Activated naive CD8-positive, alpha-beta T cell treated with anti-CD3 and anti-CD28 coated beads, Interleukin-2, amount 50 U/mL, for 24 hours (primary cell): ENCODE results near the gene KLF1.
"Not testable (repeated sequence)": the region's sequence is repeated elsewhere in the genome, so short reads cannot be mapped to it uniquely, and the experiment has no call there.

ENCODE experiments used
- ATAC-seq: fragments of 150-1000 bp; cut with Tn5 transposase; one replicate; pipeline ENCODE4 v1.10.0; 2021
- DNase-seq: peaks from one replicate; pipeline ENCODE4 v3.0.0; 2021
- H3K27ac Mint-ChIP-seq: one replicate; pipeline ENCODE4 v1.8.0; 2021; ENCODE audit warnings: mild to moderate bottlenecking, mixed read lengths
- H3K27me3 Mint-ChIP-seq: one replicate; pipeline ENCODE4 v1.8.0; 2021; ENCODE audit warnings: mixed read lengths
- H3K36me3 Mint-ChIP-seq: one replicate; pipeline ENCODE4 v1.8.0; 2021; ENCODE audit warnings: low read depth, mixed read lengths
- H3K4me1 Mint-ChIP-seq: one replicate; pipeline ENCODE4 v1.8.0; 2021; ENCODE audit warnings: mixed read lengths
- H3K4me3 Mint-ChIP-seq: one replicate; pipeline ENCODE4 v1.8.0; 2021; ENCODE audit warnings: mild to moderate bottlenecking, moderate library complexity, mixed read lengths
- H3K9me3 Mint-ChIP-seq: one replicate; pipeline ENCODE4 v1.8.0; 2021; ENCODE audit warnings: mixed read lengths

The KLF1 gene

GRCh38 chr19:12886969-12887747 lies at the start of gene KLF1:
TSS of gene KLF1 (minus strand) at chr19:12887201. CDS start at chr19:12887140, 61 bp downstream.
- Mint-ChIP-seq H3K9me3 (peaks cover 6% of the 10 kb centered on the region), H3K4me1 (peaks cover 41% of the 10 kb centered on the region), H3K4me3 (peak within 1 kb of the TSS; percentile 63), H3K27me3 (no peaks in the 10 kb centered on the region), H3K27ac (peak within 1 kb of the TSS; percentile 16), H3K36me3 (peaks cover 3% of the 10 kb centered on the region)
- ATAC-seq, result no peak
- no peak for DNase-seq

GRCh38 chr19:12936582-12936981 lies 49.6 kb upstream of the KLF1 start:
- ATAC-seq (no peak), DNase-seq (no peak)
- peaks cover 47% of the 10 kb centered on the region for H3K36me3 Mint-ChIP-seq
- no peak overlapping the region for H3K27ac Mint-ChIP-seq
- H3K9me3 Mint-ChIP-seq, result no peaks in the 10 kb centered on the region
- peaks cover 65% of the 10 kb centered on the region for H3K4me1 Mint-ChIP-seq
- H3K4me3 Mint-ChIP-seq, result no peak overlapping the region
- no peaks in the 10 kb centered on the region for H3K27me3 Mint-ChIP-seq

DNA sequence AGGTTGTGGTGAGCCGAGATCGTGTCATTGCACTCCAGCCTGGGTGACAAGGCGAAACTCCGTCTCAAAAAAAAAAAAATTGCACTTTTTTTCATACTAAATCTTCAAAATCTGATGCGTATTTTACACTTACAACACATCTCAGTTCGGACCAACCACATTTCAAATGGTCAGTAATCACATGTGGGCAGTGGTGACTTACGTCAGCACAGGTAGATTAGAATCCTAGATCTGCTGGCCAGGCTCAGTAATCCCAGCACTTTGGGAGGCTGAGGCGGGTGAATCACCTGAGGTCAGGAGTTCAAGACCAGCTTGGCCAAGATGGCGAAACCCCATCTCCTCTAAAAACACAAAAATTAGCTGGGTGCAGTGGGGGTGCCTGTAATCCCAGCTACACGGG lies 48.1 kb upstream of the KLF1 start:
- no peaks in the 10 kb centered on the region for H3K27me3 Mint-ChIP-seq
- no peak overlapping the region for H3K4me3 Mint-ChIP-seq
- DNase-seq (no peak), ATAC-seq (no peak)
- H3K36me3 Mint-ChIP-seq, result peaks cover 39% of the 10 kb centered on the region
- H3K4me1 Mint-ChIP-seq, result peaks cover 53% of the 10 kb centered on the region
- no peak overlapping the region for H3K27ac Mint-ChIP-seq
- H3K9me3 Mint-ChIP-seq, result no peaks in the 10 kb centered on the region

DNA sequence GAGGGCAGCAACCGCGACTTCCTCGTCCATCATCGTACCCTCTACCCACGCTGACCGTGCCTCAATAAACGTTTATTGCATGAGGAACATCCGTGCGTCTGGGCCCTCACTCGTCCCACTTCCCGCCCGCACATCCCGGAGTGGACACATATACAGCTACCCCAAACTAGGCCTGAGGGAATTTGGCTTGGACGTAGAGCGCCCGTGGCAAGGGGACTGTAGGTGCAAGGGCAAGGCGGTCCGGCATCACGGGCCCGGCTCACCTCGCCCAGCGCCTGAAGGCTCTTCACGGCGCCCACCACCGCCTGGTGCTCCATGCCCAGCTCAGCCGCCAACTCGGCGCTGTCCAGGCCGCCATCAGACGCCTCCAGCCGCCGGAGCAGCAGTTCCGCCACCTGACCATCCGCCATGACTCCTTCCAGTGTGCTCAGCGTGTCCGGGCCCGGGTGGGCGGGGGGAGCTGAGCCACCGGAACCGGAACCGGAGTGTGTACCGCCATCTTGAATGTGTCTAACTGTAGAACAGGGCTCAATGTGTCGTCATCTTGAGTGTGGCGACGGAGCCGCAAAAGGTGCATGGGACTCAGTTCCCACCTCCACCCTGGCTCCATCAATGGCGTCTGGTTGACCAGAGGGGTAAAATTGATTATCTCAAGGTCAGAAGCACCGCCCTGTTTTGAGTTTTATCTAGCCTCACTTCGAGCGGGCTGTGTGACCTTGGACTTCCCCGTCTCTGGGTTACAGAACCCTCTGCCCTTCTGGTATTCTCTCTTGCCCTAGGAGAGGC lies 46.5 kb upstream of the KLF1 start, which contains the start of gene FARSA:
FARSA (minus strand) TSS at position 425 of the 786 bp plus-strand sequence; CDS start at position 410, 15 bp downstream.
- Mint-ChIP-seq H3K27ac (peak within 1 kb of the TSS; percentile 95), H3K27me3 (no peaks in the 10 kb centered on the region), H3K4me3 (peak within 1 kb of the TSS; percentile 100), H3K9me3 (no peaks in the 10 kb centered on the region), H3K36me3 (peaks cover 32% of the 10 kb centered on the region), H3K4me1 (peaks cover 42% of the 10 kb centered on the region)
- peak; percentile 70 for ATAC-seq
- peak; percentile 90 for DNase-seq

GRCh38 chr19:12932392-12933286 lies 45.6 kb upstream of the KLF1 start:
- Mint-ChIP-seq H3K36me3 (peaks cover 34% of the 10 kb centered on the region), H3K27ac (peak overlapping the region; percentile 95), H3K4me3 (peak overlapping the region; percentile 100), H3K27me3 (no peaks in the 10 kb centered on the region), H3K9me3 (no peaks in the 10 kb centered on the region), H3K4me1 (peaks cover 34% of the 10 kb centered on the region)
- no peak for ATAC-seq
- no peak for DNase-seq

GRCh38 chr19:12930002-12930645 lies 43.1 kb upstream of the KLF1 start:
- H3K9me3 Mint-ChIP-seq, result no peaks in the 10 kb centered on the region
- DNase-seq (no peak), ATAC-seq (no peak)
- no peaks in the 10 kb centered on the region for H3K27me3 Mint-ChIP-seq
- H3K27ac Mint-ChIP-seq, result no peak overlapping the region
- peaks cover 48% of the 10 kb centered on the region for H3K36me3 Mint-ChIP-seq
- no peak overlapping the region for H3K4me3 Mint-ChIP-seq
- peaks cover 23% of the 10 kb centered on the region for H3K4me1 Mint-ChIP-seq

- ATAC-seq (no peak), DNase-seq (no peak)
- H3K4me3 Mint-ChIP-seq, result no peak overlapping the region
- H3K27ac Mint-ChIP-seq, result no peak overlapping the region
- peaks cover 2% of the 10 kb centered on the region for H3K4me1 Mint-ChIP-seq
- H3K9me3 Mint-ChIP-seq, result no peaks in the 10 kb centered on the region
- peaks cover 51% of the 10 kb centered on the region for H3K36me3 Mint-ChIP-seq
- no peaks in the 10 kb centered on the region for H3K27me3 Mint-ChIP-seq
Measured at GRCh38 chr19:12924621-12925310, 37.8 kb upstream of the KLF1 start.

GRCh38 chr19:12922959-12923358 lies 36.0 kb upstream of the KLF1 start:
- Mint-ChIP-seq H3K4me1 (peaks cover 15% of the 10 kb centered on the region), H3K4me3 (no peak overlapping the region), H3K9me3 (no peaks in the 10 kb centered on the region), H3K27ac (no peak overlapping the region), H3K36me3 (peaks cover 44% of the 10 kb centered on the region), H3K27me3 (peaks cover 2% of the 10 kb centered on the region)
- no peak for DNase-seq
- ATAC-seq, result no peak

DNA sequence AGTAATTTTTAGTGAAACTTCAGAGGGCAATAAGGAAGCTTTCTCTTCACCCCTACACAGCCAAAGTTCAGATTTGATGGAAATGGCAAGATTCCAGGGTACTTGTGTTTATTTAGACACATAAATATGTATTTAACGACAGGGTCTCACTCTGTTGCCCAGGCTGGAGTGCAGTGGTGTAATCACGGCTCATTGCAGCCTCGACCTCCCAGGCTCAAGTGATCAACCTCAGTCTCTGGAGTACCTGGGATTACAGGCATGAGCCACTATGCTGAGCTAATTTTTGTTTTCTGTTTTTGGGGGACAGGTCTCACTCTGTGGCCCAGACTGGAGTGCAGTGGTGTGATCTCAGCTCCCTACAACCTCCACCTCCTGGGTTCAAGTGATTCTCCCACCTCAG lies 34.0 kb upstream of the KLF1 start:
- Mint-ChIP-seq H3K27ac (peak overlapping the region; percentile 31), H3K9me3 (no peaks in the 10 kb centered on the region), H3K4me1 (peaks cover 15% of the 10 kb centered on the region), H3K36me3 (peaks cover 32% of the 10 kb centered on the region), H3K4me3 (no peak overlapping the region), H3K27me3 (peaks cover 2% of the 10 kb centered on the region)
- no peak for DNase-seq
- ATAC-seq, result no peak

DNA sequence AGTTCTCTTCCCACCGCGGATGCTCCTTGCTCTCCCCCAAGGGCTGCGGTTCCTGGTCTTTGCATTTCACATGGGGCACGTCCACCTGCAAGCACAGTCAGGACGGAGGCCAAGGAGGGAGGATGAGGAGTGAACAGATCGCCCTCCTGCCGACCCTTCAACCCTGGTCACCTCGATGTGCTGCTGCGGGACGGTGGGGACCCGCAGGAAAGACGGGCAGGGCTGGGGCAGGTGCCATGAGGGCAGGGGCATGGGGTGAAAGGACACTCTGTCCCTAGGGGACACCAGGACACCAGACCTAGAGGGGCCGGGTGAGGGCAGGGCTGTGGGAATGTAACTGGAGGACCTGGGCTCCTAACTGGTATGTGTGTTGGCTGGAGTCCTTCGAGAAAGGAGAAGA lies 31.3 kb upstream of the KLF1 start:
- H3K27ac Mint-ChIP-seq, result peak overlapping the region; percentile 91
- no peak for ATAC-seq
- peaks cover 33% of the 10 kb centered on the region for H3K4me1 Mint-ChIP-seq
- no peaks in the 10 kb centered on the region for H3K9me3 Mint-ChIP-seq
- peaks cover 2% of the 10 kb centered on the region for H3K27me3 Mint-ChIP-seq
- no peak for DNase-seq
- H3K4me3 Mint-ChIP-seq, result peak overlapping the region; percentile 63
- H3K36me3 Mint-ChIP-seq, result peaks cover 11% of the 10 kb centered on the region

- H3K4me1 Mint-ChIP-seq, result peaks cover 36% of the 10 kb centered on the region
- H3K36me3 Mint-ChIP-seq, H3K27me3 Mint-ChIP-seq, ATAC-seq, H3K4me3 Mint-ChIP-seq, H3K27ac Mint-ChIP-seq, DNase-seq, H3K9me3 Mint-ChIP-seq: not testable (repeated sequence)
Measured at GRCh38 chr19:12915860-12916259, 28.9 kb upstream of the KLF1 start.

DNA sequence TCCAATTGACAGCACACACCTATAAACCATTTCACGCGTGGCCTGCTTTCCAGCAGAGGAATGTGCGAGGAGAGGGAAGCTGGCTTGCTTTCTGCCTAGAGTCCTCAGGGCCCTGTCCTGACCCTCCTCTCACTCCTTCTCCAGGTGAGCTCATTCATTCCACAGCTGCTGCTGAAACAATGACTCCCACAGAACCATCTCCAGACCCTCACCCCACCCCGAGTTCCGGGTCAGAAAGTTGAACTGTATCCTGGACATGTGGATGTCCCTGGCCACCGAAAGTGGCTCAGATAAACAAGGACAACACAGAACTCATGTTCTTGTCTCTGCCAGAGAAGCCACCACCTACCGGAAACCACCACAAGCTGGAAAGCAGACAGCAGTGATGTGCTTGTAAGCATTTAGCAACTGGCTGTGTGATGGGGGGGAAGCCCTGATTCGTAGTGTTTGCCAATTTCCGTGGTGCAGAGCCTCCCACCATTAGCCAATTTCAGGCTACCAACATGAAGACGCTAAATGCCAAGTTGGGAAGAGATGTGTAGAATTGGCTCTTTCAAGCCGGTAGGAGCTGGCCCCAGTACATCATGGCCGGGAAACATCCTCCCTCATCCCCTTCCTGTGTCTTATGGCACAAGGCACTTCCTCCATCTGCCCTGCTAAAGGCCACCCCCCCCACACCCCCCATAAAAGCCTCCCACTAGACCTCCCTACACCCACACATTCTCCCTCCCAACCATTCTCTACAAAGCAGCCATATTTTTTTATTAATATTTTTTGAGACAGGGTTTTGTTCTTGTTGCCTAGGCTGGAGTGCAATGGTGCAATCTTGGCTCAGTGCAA lies 27.1 kb upstream of the KLF1 start:
- DNase-seq, result peak; percentile 48
- ATAC-seq, result peak; percentile 63
- H3K4me1 Mint-ChIP-seq, result peaks cover 29% of the 10 kb centered on the region
- peaks cover under 1% of the 10 kb centered on the region for H3K36me3 Mint-ChIP-seq
- H3K9me3 Mint-ChIP-seq, result no peaks in the 10 kb centered on the region
- peak overlapping the region; percentile 29 for H3K4me3 Mint-ChIP-seq
- peaks cover under 1% of the 10 kb centered on the region for H3K27me3 Mint-ChIP-seq
- H3K27ac Mint-ChIP-seq, result peak overlapping the region; percentile 83
